Breast epithelium (tissue), 3 donors: Measurements from ENCODE around the gene FAF2.

ENCODE experiments used
- CTCF ChIP-seq, 3 donors: fragments of 450-650 bp; IDR thresholded peaks; one replicate each; pipeline ENCODE4 v1.5.1; 2016 to 2017; ENCODE audit warnings: antibody characterized with exemption in 3 of 3, mild to moderate bottlenecking in 3 of 3, moderate library complexity in 3 of 3
- POLR2AphosphoS5 ChIP-seq, 3 donors: sonication (generic); formaldehyde crosslinking; IDR thresholded peaks; one replicate each; pipeline ENCODE4 v1.6.1; 2017; ENCODE audit warnings: antibody characterized with exemption in 3 of 3

- no peak for TF ChIP-seq CTCF (IDR thresholded peaks at IDR 0.05)
- no peak for TF ChIP-seq POLR2AphosphoS5 (IDR thresholded peaks at IDR 0.05)
Measured at GRCh38 chr5:176548967-176549444, 100.8 kb downstream of the FAF2 start, which contains the start of gene CDHR2.
